ENCODE data around the gene SF1.

Gene SF1

DNA sequence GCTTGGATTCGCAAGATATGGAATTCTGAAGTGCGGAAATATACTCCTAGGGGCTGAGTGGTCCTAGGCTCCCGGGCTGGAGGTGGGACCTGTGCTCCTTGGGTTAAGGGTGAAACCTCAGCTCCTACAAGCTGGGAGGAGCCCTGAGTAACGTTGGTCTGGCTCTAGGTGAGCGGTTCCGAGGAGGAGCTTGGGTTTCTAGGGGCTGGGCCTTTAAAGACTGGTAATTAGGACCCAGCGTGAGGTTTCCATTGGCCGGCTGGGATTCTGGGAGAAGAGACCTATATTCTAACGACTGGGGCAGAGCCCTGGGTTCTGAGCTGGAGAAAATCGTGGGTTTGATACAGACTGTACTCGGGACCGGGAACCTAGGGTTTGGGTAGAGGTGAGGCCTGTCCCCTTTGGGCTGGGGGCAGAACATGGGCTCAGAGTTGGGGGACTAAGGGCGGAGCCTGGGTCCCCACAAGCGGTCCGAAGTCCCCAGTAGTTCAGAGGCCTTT is 25.6 kb upstream of the SF1 start:
- no peak for TF ChIP-seq CTCF (IDR thresholded peaks at IDR 0.05; ENCODE audit: extremely low read depth, missing control alignments)
- DNase-seq (ENCODE audit: low spot score), result no peak

DNA sequence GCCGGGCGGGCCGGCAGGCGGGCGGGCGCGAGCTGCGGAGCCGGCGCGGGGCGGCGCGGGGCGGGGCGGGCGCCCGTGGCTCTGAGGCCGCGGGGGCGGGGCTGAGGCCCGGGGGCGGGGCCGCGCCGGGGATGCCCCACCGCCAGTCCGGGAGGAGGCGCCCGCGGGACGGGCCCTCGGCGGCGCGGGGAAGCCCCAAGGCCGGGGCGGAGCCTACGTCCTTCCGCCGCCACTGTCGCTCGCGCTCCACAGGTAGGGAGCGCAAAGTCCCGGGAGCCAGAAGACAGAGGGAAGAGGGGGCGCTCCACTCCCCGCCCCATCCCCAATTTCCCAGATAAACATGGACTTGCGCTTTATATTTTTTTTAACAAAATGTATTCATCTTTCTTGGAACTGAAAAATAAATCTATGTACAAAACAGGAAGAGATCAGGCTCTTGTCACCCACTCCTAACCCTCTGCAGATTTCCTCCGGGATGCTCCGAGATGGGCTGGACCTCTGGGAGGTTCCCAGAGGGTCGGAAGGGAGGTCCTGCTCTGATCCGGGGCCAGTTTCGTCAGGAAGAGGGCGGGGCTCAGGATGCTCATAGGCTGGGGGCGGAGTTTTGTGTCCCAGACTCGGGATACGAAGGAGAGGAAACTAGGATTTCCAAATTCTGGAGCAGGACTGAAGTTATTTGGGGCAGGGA is 25.0 kb upstream of the SF1 start, which contains the start of gene MAP4K2:
TSS of gene MAP4K2 (minus strand) at position 57 of the 688 bp plus-strand sequence. CDS start 65 bp downstream, outside the sequence.
- TF ChIP-seq CTCF (IDR thresholded peaks at IDR 0.05; ENCODE audit: extremely low read depth, missing control alignments), result no peak
- DNase-seq (ENCODE audit: low spot score), result peak; percentile 99

DNA sequence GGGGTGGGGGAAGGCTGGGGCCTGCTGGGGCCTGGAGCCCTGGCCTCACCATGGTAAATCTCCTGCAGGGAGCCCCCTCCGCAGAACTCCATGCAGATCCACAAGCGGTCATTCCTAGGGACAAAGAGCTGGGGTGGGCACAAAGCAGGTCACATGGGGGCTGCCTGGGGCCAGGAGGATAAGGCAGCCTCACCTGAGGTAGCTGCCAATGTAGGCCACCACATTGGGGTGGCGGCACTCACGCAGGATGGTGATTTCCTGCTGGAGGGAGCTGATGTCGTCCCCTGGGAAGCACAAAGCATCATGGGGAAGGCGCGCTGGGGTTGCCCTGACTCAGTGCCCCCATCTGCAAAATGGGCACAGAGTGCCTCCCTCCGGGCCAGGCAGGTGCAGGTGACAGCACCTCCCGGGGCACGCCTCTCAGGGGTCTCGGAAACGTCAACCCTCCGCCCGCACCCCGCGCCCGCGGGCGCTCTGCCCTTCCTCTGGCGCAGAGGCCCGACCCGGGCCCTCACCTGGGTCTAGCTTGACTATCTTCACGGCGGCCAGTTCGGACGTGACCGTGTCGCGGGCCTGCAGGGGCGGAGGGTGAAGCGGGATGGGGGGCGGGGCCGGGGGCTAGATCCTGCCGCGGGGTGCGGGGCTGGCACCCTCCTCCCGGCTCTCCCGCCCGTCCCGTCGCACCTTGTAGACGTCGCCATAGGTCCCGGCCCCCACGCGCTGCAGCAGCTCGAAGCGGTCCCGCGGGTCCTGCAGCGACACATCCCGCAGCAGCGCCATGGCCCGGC is 24.2 kb upstream of the SF1 start:
- TF ChIP-seq CTCF (IDR thresholded peaks at IDR 0.05; ENCODE audit: extremely low read depth, missing control alignments), result no peak
- peak; percentile 57 for DNase-seq (ENCODE audit: low spot score)

DNA sequence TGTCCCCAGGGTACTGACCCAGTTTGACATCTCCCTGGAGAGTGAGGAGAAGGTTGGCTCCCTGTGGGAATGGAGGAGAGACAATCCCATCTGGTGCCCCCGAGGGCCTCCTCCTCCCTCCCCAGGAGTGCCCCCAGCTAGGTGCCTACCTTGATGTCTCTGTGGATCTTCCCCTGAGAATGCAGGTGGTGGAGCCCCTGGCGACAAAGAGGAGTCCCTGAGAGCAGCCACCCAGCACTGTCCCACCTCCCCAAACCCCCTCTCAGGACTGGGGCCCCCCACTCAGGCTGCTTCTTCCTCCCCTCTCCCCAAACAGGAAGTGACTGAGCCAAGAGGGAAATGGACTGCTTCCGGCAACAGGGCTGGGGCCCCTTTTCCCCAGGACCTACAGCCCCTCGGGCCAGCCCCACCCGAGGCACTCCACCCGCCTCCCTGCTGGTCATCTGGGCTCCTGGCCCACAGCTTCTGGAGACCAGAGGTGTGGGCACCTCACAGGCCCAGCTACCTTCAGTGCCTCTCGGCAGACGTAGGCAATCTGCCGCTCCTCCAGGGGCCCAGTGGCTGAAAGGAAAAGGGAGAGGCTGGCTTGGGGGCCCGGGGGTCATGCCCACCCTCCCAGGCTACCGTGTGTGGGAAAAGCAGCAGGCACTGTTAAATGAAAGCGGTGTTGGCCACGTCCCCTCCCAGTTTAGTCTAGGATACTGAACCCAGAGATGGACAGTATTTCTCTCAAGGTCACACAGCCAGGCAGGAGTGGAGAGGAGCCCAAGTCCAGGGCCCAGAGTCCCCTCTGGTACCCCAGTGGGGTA is 23.4 kb upstream of the SF1 start:
- TF ChIP-seq CTCF (IDR thresholded peaks at IDR 0.05; ENCODE audit: extremely low read depth, missing control alignments), result no peak
- DNase-seq (ENCODE audit: low spot score), result no peak

- no peak for TF ChIP-seq CTCF (IDR thresholded peaks at IDR 0.05; ENCODE audit: extremely low read depth, missing control alignments)
- no peak for DNase-seq (ENCODE audit: low spot score)
Measured at GRCh38 chr11:64801158-64801464, 22.8 kb upstream of the SF1 start.

GRCh38 chr11:64800303-64801157 is 22.2 kb upstream of the SF1 start:
- no peak for TF ChIP-seq CTCF (IDR thresholded peaks at IDR 0.05; ENCODE audit: extremely low read depth, missing control alignments)
- DNase-seq (ENCODE audit: low spot score), result no peak
